GM06990 (cell line): ENCODE results near the gene EYS.
"Not testable (repeated sequence)": the region's sequence is repeated elsewhere in the genome, so short reads cannot be mapped to it uniquely, and the experiment has no call there.

Experiments used
- DNase-seq: peaks from one replicate; pipeline ENCODE4 v3.0.0-alpha.2; 2011; ENCODE audit not compliant: insufficient read length; ENCODE audit errors: extremely low read depth
- H3K27me3 ChIP-seq: replicated peaks from 2 replicates; pipeline ENCODE4 v1.6.0; 2011; ENCODE audit warnings: low read length; ENCODE audit not compliant: control insufficient read depth, insufficient read depth
- H3K36me3 ChIP-seq: 2 replicates; pipeline ENCODE4 v1.5.1; 2011; ENCODE audit warnings: low read length; ENCODE audit not compliant: control insufficient read depth, insufficient read depth
- H3K4me3 ChIP-seq: replicated peaks from 2 replicates; pipeline ENCODE4 v1.5.1; 2011; ENCODE audit warnings: low read depth, mild to moderate bottlenecking, control low read depth, low read length
- TF ChIP-seq, protein P1 (sequence below): IDR thresholded peaks from 2 replicates; pipeline ENCODE4 v1.5.1; 2011; ENCODE audit warnings: low read length, control low read depth, mild to moderate bottlenecking, inconsistent platforms; ENCODE audit not compliant: insufficient read depth, poor library complexity, severe bottlenecking

The EYS gene

DNA sequence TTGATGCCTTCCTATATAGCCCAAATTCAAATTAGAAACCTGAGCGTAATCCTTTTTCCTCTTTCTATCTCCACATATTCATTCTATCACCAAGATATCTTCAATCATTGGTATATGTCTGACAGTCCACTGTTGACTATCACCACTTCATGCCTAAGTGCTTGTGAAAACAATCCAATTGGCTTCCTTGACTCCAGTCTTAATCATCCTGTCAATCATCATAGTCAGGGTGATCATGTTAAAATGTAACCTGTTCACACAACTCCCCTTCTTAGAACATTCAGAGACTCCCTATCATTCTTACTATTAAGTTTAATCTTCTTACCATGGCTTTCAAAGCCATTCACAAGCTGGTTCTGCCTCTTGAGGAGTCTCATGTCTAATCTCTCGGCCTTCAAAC is 1454.8 kb downstream of the EYS start:
- no peaks in the 10 kb centered on the region for H3K36me3 ChIP-seq
- no peak for DNase-seq
- TF ChIP-seq, protein P1, sequence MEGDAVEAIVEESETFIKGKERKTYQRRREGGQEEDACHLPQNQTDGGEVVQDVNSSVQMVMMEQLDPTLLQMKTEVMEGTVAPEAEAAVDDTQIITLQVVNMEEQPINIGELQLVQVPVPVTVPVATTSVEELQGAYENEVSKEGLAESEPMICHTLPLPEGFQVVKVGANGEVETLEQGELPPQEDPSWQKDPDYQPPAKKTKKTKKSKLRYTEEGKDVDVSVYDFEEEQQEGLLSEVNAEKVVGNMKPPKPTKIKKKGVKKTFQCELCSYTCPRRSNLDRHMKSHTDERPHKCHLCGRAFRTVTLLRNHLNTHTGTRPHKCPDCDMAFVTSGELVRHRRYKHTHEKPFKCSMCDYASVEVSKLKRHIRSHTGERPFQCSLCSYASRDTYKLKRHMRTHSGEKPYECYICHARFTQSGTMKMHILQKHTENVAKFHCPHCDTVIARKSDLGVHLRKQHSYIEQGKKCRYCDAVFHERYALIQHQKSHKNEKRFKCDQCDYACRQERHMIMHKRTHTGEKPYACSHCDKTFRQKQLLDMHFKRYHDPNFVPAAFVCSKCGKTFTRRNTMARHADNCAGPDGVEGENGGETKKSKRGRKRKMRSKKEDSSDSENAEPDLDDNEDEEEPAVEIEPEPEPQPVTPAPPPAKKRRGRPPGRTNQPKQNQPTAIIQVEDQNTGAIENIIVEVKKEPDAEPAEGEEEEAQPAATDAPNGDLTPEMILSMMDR, result no peak
- no peak overlapping the region for H3K4me3 ChIP-seq
- H3K27me3 ChIP-seq, result no peaks in the 10 kb centered on the region

DNA sequence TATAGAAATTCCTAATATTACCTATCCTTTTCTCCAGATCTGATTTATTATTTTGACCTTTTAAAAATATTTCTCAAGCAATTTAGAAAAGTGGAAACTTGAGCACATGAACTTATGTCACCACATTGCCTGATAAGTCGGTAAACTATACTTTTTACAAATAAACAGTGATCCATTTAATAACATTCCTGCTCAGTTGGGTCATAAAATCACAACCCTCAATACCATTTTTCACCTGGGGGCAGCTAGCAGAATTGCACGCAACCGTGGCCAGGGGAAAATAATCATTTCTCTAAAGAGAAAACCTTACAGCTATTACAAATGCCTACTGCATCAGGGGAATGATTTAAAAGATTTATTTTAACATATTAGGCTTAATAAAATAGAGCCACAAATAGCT is 1456.9 kb downstream of the EYS start:
- Histone ChIP-seq H3K4me3 (no peak overlapping the region), H3K36me3 (no peaks in the 10 kb centered on the region), H3K27me3 (no peaks in the 10 kb centered on the region)
- DNase-seq, result no peak
- TF ChIP-seq, protein P1, result no peak

DNA sequence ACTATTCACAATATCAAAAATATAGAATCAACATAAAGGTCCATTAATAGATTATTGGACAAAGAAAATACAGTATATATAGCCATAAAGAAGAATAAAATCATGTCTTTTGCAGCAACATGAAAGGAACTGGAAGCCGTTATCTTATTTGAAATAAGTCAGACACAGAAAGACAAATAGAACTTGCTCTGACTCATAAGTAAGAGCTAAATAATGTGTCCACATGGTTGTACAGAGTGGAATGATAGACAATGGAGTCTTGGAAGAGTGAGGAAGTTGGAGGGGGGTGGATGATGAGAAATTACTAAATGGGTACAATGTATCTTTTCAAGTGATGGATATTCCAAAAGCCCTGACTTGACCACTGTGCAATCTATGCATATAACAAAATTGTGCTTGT is 1457.9 kb downstream of the EYS start:
- DNase-seq, result no peak
- H3K36me3 ChIP-seq, result no peaks in the 10 kb centered on the region
- TF ChIP-seq, protein P1, result no peak
- H3K27me3 ChIP-seq, result no peaks in the 10 kb centered on the region
- no peak overlapping the region for H3K4me3 ChIP-seq

DNA sequence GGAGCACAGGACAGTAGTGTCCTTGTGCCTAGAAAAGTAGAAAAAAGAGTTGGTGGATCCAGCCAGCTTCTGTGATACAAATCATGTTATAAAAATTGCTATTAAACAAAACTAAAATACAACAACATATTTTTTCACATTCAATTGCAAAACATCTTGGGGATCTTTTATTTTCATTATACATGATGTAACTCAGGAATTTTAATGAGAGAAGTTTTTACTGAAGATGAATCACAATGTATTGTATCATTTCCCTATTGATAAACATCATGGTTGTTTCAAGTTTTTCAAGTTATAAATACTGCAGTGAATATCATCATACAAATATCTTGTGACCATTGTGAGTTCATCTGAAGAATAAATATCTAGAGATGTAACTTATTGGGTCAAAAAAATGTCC is 1463.4 kb downstream of the EYS start:
- DNase-seq, result no peak
- H3K27me3 ChIP-seq, result no peaks in the 10 kb centered on the region
- no peaks in the 10 kb centered on the region for H3K36me3 ChIP-seq
- TF ChIP-seq, protein P1, result no peak
- H3K4me3 ChIP-seq, result no peak overlapping the region

DNA sequence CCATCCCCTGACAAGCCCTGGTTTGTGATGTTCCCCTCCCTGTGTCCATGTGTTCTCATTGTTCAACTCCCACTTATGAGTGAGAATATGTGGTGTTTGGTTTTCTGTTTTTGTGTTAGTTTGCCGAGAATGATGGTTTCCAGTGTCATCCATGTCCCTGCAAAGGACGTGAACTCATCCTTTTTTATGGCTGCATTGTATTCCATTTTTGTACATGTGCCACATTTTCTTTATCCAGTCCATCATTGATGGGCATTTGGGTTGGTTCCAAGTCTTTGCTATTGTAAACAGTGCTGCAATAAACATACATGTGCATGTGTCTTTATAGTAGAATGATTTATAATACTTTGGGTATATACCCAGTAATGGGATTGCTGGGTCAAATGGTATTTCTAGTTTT is 1468.1 kb downstream of the EYS start:
- DNase-seq, H3K36me3 ChIP-seq, H3K27me3 ChIP-seq, H3K4me3 ChIP-seq: not testable (repeated sequence)

DNA sequence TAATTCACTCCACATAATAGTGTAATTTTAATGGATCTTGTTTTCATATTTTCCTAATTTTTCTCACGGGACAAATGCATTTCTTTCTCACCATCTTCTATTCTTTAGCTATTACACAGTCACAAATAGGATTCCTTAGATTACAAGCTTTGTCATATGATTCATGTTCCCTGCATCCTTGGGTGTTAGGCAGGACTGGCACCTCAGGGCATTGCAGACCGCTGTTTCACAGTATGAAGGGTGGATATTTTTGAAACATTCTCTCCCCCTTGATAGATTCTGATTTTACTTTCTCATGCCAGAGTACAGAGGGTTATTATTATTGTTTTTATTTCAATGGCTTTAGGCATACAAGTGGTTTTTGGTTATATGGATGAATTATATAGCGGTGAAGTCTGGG is 1469.0 kb downstream of the EYS start:
- no peak overlapping the region for H3K4me3 ChIP-seq
- no peak for DNase-seq
- H3K27me3 ChIP-seq, result no peaks in the 10 kb centered on the region
- TF ChIP-seq, protein P1, result no peak
- no peaks in the 10 kb centered on the region for H3K36me3 ChIP-seq
